ENCODE data around the gene ZBTB49. TPM values are rescaled to one million over a fixed set of nuclear protein-coding genes. Genes with fewer than 3 reads are reported as not detected.

The ZBTB49 gene
- total RNA-seq, 1 experiment from 2014 or later, result 4.2 TPM

GRCh38 chr4:4254199-4254598, 35.9 kb upstream of the ZBTB49 start:
- intact Hi-C loops (cut with micrococcal nuclease; ENCODE audit: unreplicated experiment), result loop anchor here (5.0 kb wide), 1 partner anchor 83 kb away; no protein-coding TSS in a partner anchor
- peaks cover under 1% of the 10 kb centered on the region; the same call in 1 of the 2 replicates for H3K4me1 ChIP-seq (ENCODE audit: control insufficient read depth, insufficient read depth, low read length)
- no peaks in the 10 kb centered on the region for H3K9me3 ChIP-seq (ENCODE audit: control insufficient read depth, insufficient read depth, low read depth, low read length)
- no TSS peak for BruUV-seq (replicated peaks)
- ATAC-seq, result no peak
- no peaks in the 10 kb centered on the region for H3K27me3 ChIP-seq (ENCODE audit: control insufficient read depth, insufficient read depth, low read length)
- POLR2A ChIA-PET, result no interaction called here
- H3K4me3 ChIP-seq (ENCODE audit: low read depth in 2 of 2, low read length in 2 of 2), result no peak overlapping the region
- TF ChIP-seq CTCF (IDR thresholded peaks at IDR 0.05), result no peak
- no peak for TF ChIP-seq POLR2AphosphoS5 (IDR thresholded peaks at IDR 0.05; ENCODE audit: low read depth, low read length)
- TF ChIP-seq SIN3A (IDR thresholded peaks at IDR 0.05; ENCODE audit: borderline replicate concordance, insufficient read depth, low read depth, low read length), result no peak
- TF ChIP-seq TCF7L2 (IDR thresholded peaks at IDR 0.05; ENCODE audit: low read depth, low read length), result no peak
- no peak for TF ChIP-seq REST (IDR thresholded peaks at IDR 0.05; ENCODE audit: insufficient read depth in 1 of 2, low read depth in 2 of 2, low read length in 1 of 2)
- H3K27ac ChIP-seq (ENCODE audit: low read length), result no peak overlapping the region
- in situ Hi-C loops (cut with HindIII; ENCODE audit: low pct_unique_long_range_greater_than_20kb, low sequenced_read_pairs), result no loop called here
- no peak for DNase-seq (ENCODE audit: low read depth, low spot score)
- no peaks in the 10 kb centered on the region for H3K36me3 ChIP-seq (ENCODE audit: control insufficient read depth, insufficient read depth, low read length)
- CTCF ChIA-PET, result no interaction called here

GRCh38 chr4:4254666-4255065, 35.4 kb upstream of the ZBTB49 start:
- ChIA-PET CTCF (no interaction called here), POLR2A (no interaction called here)
- no peaks in the 10 kb centered on the region for H3K27me3 ChIP-seq (ENCODE audit: control insufficient read depth, insufficient read depth, low read length)
- TF ChIP-seq REST (IDR thresholded peaks at IDR 0.05; ENCODE audit: insufficient read depth in 1 of 2, low read depth in 2 of 2, low read length in 1 of 2) (no peak), POLR2AphosphoS5 (IDR thresholded peaks at IDR 0.05; ENCODE audit: low read depth, low read length) (no peak), CTCF (IDR thresholded peaks at IDR 0.05) (no peak), TCF7L2 (IDR thresholded peaks at IDR 0.05; ENCODE audit: low read depth, low read length) (no peak), SIN3A (IDR thresholded peaks at IDR 0.05; ENCODE audit: borderline replicate concordance, insufficient read depth, low read depth, low read length) (no peak)
- intact Hi-C loops (cut with micrococcal nuclease; ENCODE audit: unreplicated experiment), result loop anchor here (5.0 kb wide), 1 partner anchor 83 kb away; no protein-coding TSS in a partner anchor
- DNase-seq (ENCODE audit: low read depth, low spot score) (no peak), ATAC-seq (no peak)
- no peaks in the 10 kb centered on the region for H3K9me3 ChIP-seq (ENCODE audit: control insufficient read depth, insufficient read depth, low read depth, low read length)
- BruUV-seq (replicated peaks), result no TSS peak
- H3K4me3 ChIP-seq (ENCODE audit: low read depth in 2 of 2, low read length in 2 of 2), result no peak overlapping the region
- no peaks in the 10 kb centered on the region for H3K4me1 ChIP-seq (ENCODE audit: control insufficient read depth, insufficient read depth, low read length)
- H3K36me3 ChIP-seq (ENCODE audit: control insufficient read depth, insufficient read depth, low read length), result no peaks in the 10 kb centered on the region
- in situ Hi-C loops (cut with HindIII; ENCODE audit: low pct_unique_long_range_greater_than_20kb, low sequenced_read_pairs), result no loop called here
- no peak overlapping the region for H3K27ac ChIP-seq (ENCODE audit: low read length)
